Measurements from ENCODE around the gene FBXL22. TPM values are rescaled to one million over a fixed set of nuclear protein-coding genes. Genes with fewer than 3 reads are reported as not detected.

Gene FBXL22
- total RNA-seq, 6 experiments from 2014 or later = 0.26 to 0.56 (median 0.44) TPM; not detected in 2

DNA sequence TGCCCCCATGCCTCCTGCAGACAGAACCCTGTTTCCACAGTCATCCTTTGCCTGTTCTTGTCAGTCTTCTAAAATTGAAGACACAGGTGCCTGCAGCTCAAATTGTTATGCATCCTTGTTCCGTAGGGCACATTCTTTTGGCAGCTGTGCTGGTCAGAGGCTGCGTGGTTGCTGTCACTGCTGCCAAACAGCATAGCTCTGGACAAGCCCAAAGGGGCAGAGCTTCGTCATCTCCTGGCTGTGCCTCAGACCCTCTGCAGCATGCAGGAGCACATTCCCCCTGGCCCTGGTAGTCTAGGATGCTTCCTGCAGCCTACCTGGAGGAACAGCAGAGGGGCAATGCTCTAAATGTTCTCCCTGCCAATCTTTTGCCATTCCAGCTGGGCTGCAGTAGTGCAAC, 2.1 kb upstream of the FBXL22 start:
- Histone ChIP-seq H3K4me3 (no peak overlapping the region), H3K27me3 (no peaks in the 10 kb centered on the region), H3K27ac (no peak overlapping the region), H3K9me3 (no peaks in the 10 kb centered on the region), H3K4me1 (peaks cover 0 to 5% (median 0%) of the 10 kb centered on the region in 4 donors), H3K36me3 (peaks cover 0 to 23% (median 13%) of the 10 kb centered on the region in 4 donors)
- WGBS (ENCODE audit: insufficient coverage, low coverage, low lambda C conversion rate, missing lambda C conversion rate) = 10% methylated on average over 2 of the region's 3 CpGs
- TF ChIP-seq, protein P1, sequence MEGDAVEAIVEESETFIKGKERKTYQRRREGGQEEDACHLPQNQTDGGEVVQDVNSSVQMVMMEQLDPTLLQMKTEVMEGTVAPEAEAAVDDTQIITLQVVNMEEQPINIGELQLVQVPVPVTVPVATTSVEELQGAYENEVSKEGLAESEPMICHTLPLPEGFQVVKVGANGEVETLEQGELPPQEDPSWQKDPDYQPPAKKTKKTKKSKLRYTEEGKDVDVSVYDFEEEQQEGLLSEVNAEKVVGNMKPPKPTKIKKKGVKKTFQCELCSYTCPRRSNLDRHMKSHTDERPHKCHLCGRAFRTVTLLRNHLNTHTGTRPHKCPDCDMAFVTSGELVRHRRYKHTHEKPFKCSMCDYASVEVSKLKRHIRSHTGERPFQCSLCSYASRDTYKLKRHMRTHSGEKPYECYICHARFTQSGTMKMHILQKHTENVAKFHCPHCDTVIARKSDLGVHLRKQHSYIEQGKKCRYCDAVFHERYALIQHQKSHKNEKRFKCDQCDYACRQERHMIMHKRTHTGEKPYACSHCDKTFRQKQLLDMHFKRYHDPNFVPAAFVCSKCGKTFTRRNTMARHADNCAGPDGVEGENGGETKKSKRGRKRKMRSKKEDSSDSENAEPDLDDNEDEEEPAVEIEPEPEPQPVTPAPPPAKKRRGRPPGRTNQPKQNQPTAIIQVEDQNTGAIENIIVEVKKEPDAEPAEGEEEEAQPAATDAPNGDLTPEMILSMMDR (IDR thresholded peaks at IDR 0.05) = no peak
- TF ChIP-seq POLR2A (IDR thresholded peaks at IDR 0.05) = no peak
- no peak for ATAC-seq
- intact Hi-C loops (cut with DNase I) = no loop called here
- DNase-seq = no peak

DNA sequence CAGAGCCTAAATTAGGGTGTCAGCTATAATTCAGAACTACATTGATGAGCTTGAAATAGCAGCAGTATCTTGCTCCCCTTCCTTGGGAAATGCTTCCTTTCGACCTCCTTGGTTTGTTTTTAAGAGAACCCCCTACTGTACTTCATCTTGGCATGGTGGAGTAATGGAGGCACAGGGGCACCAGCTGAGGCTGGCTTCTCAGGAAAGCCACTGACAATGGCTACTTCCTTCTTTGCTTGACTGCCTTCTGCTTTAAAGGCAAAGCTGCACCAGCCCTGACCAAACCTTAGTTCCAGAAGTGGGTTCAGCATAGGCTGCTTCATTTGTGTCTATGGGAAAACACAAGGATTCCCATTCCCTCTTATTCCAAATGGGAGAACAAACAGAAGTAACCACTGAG, 1.5 kb upstream of the FBXL22 start:
- Histone ChIP-seq H3K27ac (no peak overlapping the region), H3K4me1 (peaks cover 0 to 5% (median 0%) of the 10 kb centered on the region in 4 donors), H3K36me3 (peaks cover 0 to 23% (median 10%) of the 10 kb centered on the region in 4 donors), H3K27me3 (no peaks in the 10 kb centered on the region), H3K4me3 (no peak overlapping the region), H3K9me3 (no peaks in the 10 kb centered on the region)
- intact Hi-C loops (cut with DNase I) = no loop called here
- TF ChIP-seq, protein P1 (IDR thresholded peaks at IDR 0.05) = no peak
- no peak for TF ChIP-seq POLR2A (IDR thresholded peaks at IDR 0.05)
- 75% methylated on average over 1 of the region's 1 CpG for WGBS (ENCODE audit: insufficient coverage, low coverage, low lambda C conversion rate, missing lambda C conversion rate)
- DNase-seq (no peak), ATAC-seq (no peak)

DNA sequence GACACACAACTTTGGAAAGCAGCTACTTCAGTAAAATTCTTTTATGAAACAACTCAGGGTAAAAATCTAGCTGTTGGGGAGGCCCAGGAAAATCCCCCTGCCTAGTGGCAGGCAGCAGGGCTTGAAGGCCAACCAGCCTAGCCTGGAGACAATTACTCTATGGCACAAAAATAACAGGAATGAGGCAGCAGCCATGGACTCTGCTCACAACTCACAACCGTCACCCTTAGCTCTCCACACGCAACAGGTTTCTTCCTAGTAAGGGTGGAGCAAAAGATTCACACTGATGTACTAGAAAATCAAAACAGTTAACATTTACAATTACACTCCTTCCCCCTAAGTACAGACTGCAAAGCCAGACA, 530 bp upstream of the FBXL22 start:
- Histone ChIP-seq H3K4me3 (no peak overlapping the region), H3K4me1 (peaks cover 0 to 6% (median 0%) of the 10 kb centered on the region in 4 donors), H3K9me3 (no peaks in the 10 kb centered on the region), H3K36me3 (peaks cover 0 to 16% (median 4%) of the 10 kb centered on the region in 4 donors), H3K27me3 (no peaks in the 10 kb centered on the region), H3K27ac (no peak overlapping the region)
- DNase-seq (no peak), ATAC-seq (no peak)
- TF ChIP-seq, protein P1 (IDR thresholded peaks at IDR 0.05) = no peak
- TF ChIP-seq POLR2A (IDR thresholded peaks at IDR 0.05) = no peak
- WGBS (ENCODE audit: insufficient coverage, low coverage, low lambda C conversion rate, missing lambda C conversion rate) = 20% methylated on average over 1 of the region's 2 CpGs
- intact Hi-C loops (cut with DNase I) = no loop called here

DNA sequence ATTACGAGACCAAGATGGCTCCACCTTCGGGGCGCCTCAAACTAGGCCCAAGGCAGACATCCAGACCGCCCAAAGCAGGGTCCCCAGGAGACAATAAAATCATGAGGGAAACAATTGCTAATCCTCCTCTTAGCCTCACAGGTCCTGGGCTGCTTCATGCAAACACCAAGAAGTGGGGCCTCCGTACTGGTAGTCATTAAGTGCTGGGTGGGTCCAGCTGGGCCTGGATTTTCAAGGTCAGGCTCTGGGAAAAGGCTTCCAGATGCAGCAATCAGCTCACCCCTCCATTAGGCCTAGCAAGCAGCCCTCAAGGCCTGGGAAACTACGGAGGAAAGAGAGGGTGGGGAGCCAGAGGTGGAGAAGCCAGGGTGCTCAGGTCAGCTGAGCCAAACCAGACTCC, 634 bp downstream of the FBXL22 start:
- H3K27me3 ChIP-seq = no peaks in the 10 kb centered on the region
- TF ChIP-seq POLR2A (IDR thresholded peaks at IDR 0.05) = no peak
- TF ChIP-seq, protein P1 (IDR thresholded peaks at IDR 0.05) = no peak
- intact Hi-C loops (cut with DNase I) = no loop called here
- peaks cover 0 to 13% (median 1%) of the 10 kb centered on the region in 4 donors for H3K36me3 ChIP-seq
- H3K4me1 ChIP-seq = peaks cover 0 to 10% (median 0%) of the 10 kb centered on the region in 4 donors
- DNase-seq = no peak
- H3K27ac ChIP-seq = no peak overlapping the region
- H3K9me3 ChIP-seq = no peaks in the 10 kb centered on the region
- no peak for ATAC-seq
- 90% methylated on average over 2 of the region's 6 CpGs for WGBS (ENCODE audit: insufficient coverage, low coverage, low lambda C conversion rate, missing lambda C conversion rate)
- no peak overlapping the region for H3K4me3 ChIP-seq

All from right lobe of liver (tissue), 6 donors.